SW480 (cell line): ENCODE measurements around the gene PARP9.

Experiments
- DNase-seq: peaks from one replicate; pipeline ENCODE4 v3.0.0-alpha.2; 2016; ENCODE audit warnings: low spot score

Gene PARP9

GRCh38 chr3:122484985-122485384, 79.1 kb downstream of the PARP9 start:
- DNase-seq: no peak

DNA sequence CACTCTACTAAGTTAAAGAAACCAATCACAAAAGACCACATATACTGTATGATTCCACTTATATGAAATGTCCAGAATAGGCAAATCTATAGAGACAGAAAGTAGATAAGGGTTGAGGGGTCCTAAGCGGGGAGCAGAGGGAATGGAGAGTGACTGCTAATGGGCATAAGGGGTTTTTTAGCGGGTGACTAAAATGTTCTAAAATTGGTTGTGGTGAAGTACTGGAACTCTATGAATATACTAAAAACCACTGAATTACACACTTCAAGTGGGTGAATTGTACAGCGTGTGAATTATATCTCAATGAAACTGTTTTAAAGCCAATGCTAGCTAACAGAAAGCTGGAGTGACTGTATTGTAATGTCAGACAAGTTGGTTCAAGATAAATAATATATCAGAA, 82.7 kb downstream of the PARP9 start:
- DNase-seq: no peak
